Gastroesophageal sphincter (tissue), 3 donors: ENCODE data around the gene IL4.

Experiments
- EP300 ChIP-seq: sonication (generic); formaldehyde crosslinking; IDR thresholded peaks from one replicate; pipeline ENCODE4 v1.6.1; 2017; ENCODE audit warnings: antibody characterized with exemption, mild to moderate bottlenecking
- POLR2A ChIP-seq, 2 donors: fragments of 450-650 bp; IDR thresholded peaks; one replicate each; pipeline ENCODE4 v1.6.1; 2017; ENCODE audit warnings: antibody characterized with exemption in 2 of 2, mild to moderate bottlenecking in 2 of 2, moderate library complexity in 1 of 2
- TF ChIP-seq, protein P1 (sequence below), 4 experiments: fragments of 200-600 bp in 2 of 4; fragments of 450-650 bp in 2 of 4; sonication (generic) in 1 of 4; IDR thresholded peaks; one replicate each; pipeline ENCODE4 v1.5.1; 2017 to 2019; ENCODE audit warnings: antibody characterized with exemption in 4 of 4, mild to moderate bottlenecking in 2 of 4, moderate library complexity in 2 of 4

DNA sequence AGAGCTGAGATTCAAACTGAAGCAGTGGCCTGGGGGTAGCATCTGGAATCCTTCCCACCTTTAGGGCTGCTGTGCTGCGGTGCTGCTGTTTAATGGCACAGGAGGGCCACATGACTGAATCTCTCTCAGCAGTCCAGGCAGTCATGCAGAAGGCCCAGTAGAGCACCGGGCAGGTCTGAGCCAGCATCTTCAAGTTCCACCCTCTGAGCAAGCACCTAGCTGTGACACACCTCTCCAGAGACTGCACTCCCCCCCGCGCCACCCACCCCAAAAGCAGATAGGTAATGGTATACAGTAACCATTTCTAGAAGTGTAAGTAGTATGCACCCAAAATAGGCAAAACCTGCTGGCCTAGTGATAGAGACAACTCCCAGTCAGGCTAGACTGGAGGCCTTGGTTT, 8.2 kb downstream of the IL4 start:
- TF ChIP-seq, protein P1, sequence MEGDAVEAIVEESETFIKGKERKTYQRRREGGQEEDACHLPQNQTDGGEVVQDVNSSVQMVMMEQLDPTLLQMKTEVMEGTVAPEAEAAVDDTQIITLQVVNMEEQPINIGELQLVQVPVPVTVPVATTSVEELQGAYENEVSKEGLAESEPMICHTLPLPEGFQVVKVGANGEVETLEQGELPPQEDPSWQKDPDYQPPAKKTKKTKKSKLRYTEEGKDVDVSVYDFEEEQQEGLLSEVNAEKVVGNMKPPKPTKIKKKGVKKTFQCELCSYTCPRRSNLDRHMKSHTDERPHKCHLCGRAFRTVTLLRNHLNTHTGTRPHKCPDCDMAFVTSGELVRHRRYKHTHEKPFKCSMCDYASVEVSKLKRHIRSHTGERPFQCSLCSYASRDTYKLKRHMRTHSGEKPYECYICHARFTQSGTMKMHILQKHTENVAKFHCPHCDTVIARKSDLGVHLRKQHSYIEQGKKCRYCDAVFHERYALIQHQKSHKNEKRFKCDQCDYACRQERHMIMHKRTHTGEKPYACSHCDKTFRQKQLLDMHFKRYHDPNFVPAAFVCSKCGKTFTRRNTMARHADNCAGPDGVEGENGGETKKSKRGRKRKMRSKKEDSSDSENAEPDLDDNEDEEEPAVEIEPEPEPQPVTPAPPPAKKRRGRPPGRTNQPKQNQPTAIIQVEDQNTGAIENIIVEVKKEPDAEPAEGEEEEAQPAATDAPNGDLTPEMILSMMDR (IDR thresholded peaks at IDR 0.05), result no peak
- TF ChIP-seq POLR2A (IDR thresholded peaks at IDR 0.05), result no peak
- TF ChIP-seq EP300, result no peak
